Measurements from ENCODE around the gene TPMT. TPM values are rescaled to one million over a fixed set of nuclear protein-coding genes. Genes with fewer than 3 reads are reported as not detected.

The TPMT gene
- total RNA-seq, 1 experiment from 2014 or later: 14.4 TPM

DNA sequence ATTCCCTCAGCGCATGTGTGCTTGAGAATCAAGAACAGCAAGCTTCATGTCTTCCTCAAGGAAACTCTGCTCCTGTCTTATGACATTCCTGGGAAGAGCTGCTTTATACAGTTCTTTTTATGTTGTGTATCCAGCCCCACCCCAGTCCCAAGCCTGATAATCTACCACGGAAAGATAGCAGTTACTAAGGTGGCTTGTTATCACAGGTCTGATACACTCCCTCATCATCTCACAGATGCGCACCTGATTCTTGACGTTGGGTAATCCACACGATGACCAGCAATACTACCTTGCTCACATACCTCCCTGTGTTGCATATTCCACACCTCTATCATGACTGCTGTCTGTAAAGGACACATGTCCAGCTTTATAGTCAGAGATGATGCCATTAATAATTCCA is 35.6 kb downstream of the TPMT start:
- H3K4me1 Mint-ChIP-seq: peaks cover 9% of the 10 kb centered on the region
- DNase-seq (ENCODE audit: low spot score): no peak
- peaks cover 23% of the 10 kb centered on the region for H3K27me3 Mint-ChIP-seq (ENCODE audit: low read depth)
- H3K4me3 Mint-ChIP-seq: no peak overlapping the region
- H3K9me3 Mint-ChIP-seq: no peaks in the 10 kb centered on the region
- H3K36me3 Mint-ChIP-seq: no peaks in the 10 kb centered on the region
- H3K27ac Mint-ChIP-seq: no peak overlapping the region
- POLR2A ChIA-PET: no interaction called here
- CTCF ChIA-PET: interaction anchor here (0.7 kb wide), 1 partner anchor 47 kb away, joined by 6 read pairs; no protein-coding TSS in a partner anchor
- TF ChIP-seq MYBL2 (CRISPR knock-in tag; IDR thresholded peaks at IDR 0.05) (no peak), ZNF138 (CRISPR knock-in tag; conservative IDR thresholded peaks at IDR 0.05) (no peak), NR2C2 (CRISPR knock-in tag; IDR thresholded peaks at IDR 0.05) (no peak), ELF4 (CRISPR knock-in tag; IDR thresholded peaks at IDR 0.05; ENCODE audit: low read depth) (no peak), PRDM15 (CRISPR knock-in tag; IDR thresholded peaks at IDR 0.05) (no peak), IRF1 (CRISPR knock-in tag; IDR thresholded peaks at IDR 0.05) (no peak), FOXJ3 (CRISPR knock-in tag; IDR thresholded peaks at IDR 0.05; ENCODE audit: borderline replicate concordance) (no peak), ZBTB21 (CRISPR knock-in tag; IDR thresholded peaks at IDR 0.05; ENCODE audit: borderline replicate concordance) (no peak), CREM (CRISPR knock-in tag; IDR thresholded peaks at IDR 0.05) (no peak)
- TF ChIP-seq, protein P1, sequence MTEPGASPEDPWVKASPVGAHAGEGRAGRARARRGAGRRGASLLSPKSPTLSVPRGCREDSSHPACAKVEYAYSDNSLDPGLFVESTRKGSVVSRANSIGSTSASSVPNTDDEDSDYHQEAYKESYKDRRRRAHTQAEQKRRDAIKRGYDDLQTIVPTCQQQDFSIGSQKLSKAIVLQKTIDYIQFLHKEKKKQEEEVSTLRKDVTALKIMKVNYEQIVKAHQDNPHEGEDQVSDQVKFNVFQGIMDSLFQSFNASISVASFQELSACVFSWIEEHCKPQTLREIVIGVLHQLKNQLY (CRISPR knock-in tag; IDR thresholded peaks at IDR 0.05): no peak
- TF ChIP-seq, protein P2, sequence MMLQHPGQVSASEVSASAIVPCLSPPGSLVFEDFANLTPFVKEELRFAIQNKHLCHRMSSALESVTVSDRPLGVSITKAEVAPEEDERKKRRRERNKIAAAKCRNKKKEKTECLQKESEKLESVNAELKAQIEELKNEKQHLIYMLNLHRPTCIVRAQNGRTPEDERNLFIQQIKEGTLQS (CRISPR knock-in tag; conservative IDR thresholded peaks at IDR 0.05): no peak
- no peak for ATAC-seq

DNA sequence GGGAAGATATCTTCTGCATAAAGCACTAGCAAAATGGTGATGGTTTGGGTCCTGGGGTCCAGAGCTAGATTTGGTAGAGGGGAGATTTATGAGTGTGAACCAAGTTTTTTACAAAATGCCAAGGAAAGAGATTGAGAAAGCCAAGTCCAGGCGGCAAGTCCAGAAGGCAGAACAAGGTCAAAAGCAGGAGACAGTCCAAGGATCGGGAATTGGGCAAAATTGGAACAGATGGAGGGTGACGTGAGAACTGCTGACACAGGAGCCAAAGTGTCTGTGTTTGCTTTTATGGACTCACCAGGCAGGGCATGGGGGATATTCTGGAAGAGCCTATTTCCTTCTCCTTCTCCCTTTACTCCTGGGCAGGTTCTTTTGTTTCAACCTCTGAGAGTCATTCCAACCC is 36.5 kb downstream of the TPMT start:
- H3K36me3 Mint-ChIP-seq: no peaks in the 10 kb centered on the region
- DNase-seq (ENCODE audit: low spot score) (no peak), ATAC-seq (no peak)
- ChIA-PET CTCF (interaction anchor here (0.6 to 0.7 kb wide), 2 partner anchors 131 to 183 kb away, joined by 4 read pairs; partner anchors contain the start of gene KIF13A), POLR2A (no interaction called here)
- peaks cover 9% of the 10 kb centered on the region for H3K4me1 Mint-ChIP-seq
- no peak overlapping the region for H3K27ac Mint-ChIP-seq
- H3K4me3 Mint-ChIP-seq: no peak overlapping the region
- no peaks in the 10 kb centered on the region for H3K9me3 Mint-ChIP-seq
- peaks cover 23% of the 10 kb centered on the region for H3K27me3 Mint-ChIP-seq (ENCODE audit: low read depth)
- TF ChIP-seq, protein P3, sequence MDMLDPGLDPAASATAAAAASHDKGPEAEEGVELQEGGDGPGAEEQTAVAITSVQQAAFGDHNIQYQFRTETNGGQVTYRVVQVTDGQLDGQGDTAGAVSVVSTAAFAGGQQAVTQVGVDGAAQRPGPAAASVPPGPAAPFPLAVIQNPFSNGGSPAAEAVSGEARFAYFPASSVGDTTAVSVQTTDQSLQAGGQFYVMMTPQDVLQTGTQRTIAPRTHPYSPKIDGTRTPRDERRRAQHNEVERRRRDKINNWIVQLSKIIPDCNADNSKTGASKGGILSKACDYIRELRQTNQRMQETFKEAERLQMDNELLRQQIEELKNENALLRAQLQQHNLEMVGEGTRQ (CRISPR knock-in tag; IDR thresholded peaks at IDR 0.05): no peak
- no peak for TF ChIP-seq ZNF263 (CRISPR knock-in tag; IDR thresholded peaks at IDR 0.05; ENCODE audit: low read depth)
- no peak for TF ChIP-seq IRF2 (CRISPR knock-in tag; IDR thresholded peaks at IDR 0.05; ENCODE audit: borderline replicate concordance, low read depth)
- no peak for TF ChIP-seq ZNF317 (CRISPR knock-in tag; IDR thresholded peaks at IDR 0.05; ENCODE audit: borderline replicate concordance, low read depth)
- no peak for TF ChIP-seq SP1 (CRISPR knock-in tag; conservative IDR thresholded peaks at IDR 0.05)
- TF ChIP-seq AFF4 (CRISPR knock-in tag; IDR thresholded peaks at IDR 0.05; ENCODE audit: borderline replicate concordance): no peak
- no peak for TF ChIP-seq NFATC4 (CRISPR knock-in tag; IDR thresholded peaks at IDR 0.05)
- TF ChIP-seq STAT6 (CRISPR knock-in tag; conservative IDR thresholded peaks at IDR 0.05; ENCODE audit: low read depth): no peak
- TF ChIP-seq HMGXB4 (CRISPR knock-in tag; IDR thresholded peaks at IDR 0.05): no peak
- TF ChIP-seq ELF4 (CRISPR knock-in tag; IDR thresholded peaks at IDR 0.05; ENCODE audit: low read depth): no peak

Data from WTC11 (cell line).